H9 (cell line): ENCODE measurements around the gene ARL8A. TPM values are rescaled to one million over a fixed set of nuclear protein-coding genes. Genes with fewer than 3 reads are reported as not detected.
A peak's percentile ranks its signal among the peaks of the same experiment; 100 is the strongest.

Experiments used
- DNase-seq: peaks from one replicate; pipeline ENCODE4 v3.0.0-alpha.2; 2017
- H2AFZ ChIP-seq: one replicate; pipeline ENCODE4 v1.6.1; 2013; ENCODE audit warnings: mild to moderate bottlenecking, low read length, control low read depth, moderate library complexity
- H2AK5ac ChIP-seq: 2 replicates; pipeline ENCODE4 v1.6.1; 2013; ENCODE audit warnings: low read length, control low read depth, mixed read lengths; ENCODE audit not compliant: insufficient read length
- H2BK120ac ChIP-seq: one replicate; pipeline ENCODE4 v1.6.1; 2013; ENCODE audit warnings: low read depth, mild to moderate bottlenecking, low read length, control low read depth, inconsistent platforms; ENCODE audit not compliant: poor library complexity, severe bottlenecking
- H2BK12ac ChIP-seq: 2 replicates; pipeline ENCODE4 v1.6.1; 2013; ENCODE audit warnings: low read length, control low read depth, mixed read lengths, low read depth; ENCODE audit not compliant: insufficient read length
- H2BK15ac ChIP-seq: 2 replicates; pipeline ENCODE4 v1.6.1; 2013; ENCODE audit warnings: low read depth, low read length, control low read depth
- H2BK20ac ChIP-seq: one replicate; pipeline ENCODE4 v1.6.1; 2013; ENCODE audit warnings: low read depth, mild to moderate bottlenecking, low read length, control low read depth, inconsistent platforms; ENCODE audit not compliant: poor library complexity, severe bottlenecking
- H2BK5ac ChIP-seq: 2 replicates; pipeline ENCODE4 v1.6.1; 2013; ENCODE audit warnings: low read length, control low read depth, mixed read lengths; ENCODE audit not compliant: insufficient read length
- H3K14ac ChIP-seq: 2 replicates; pipeline ENCODE4 v1.6.1; 2013; ENCODE audit warnings: low read length, control low read depth; ENCODE audit not compliant: insufficient read depth
- H3K18ac ChIP-seq: 2 replicates; pipeline ENCODE4 v1.6.1; 2013; ENCODE audit warnings: low read depth, mild to moderate bottlenecking, mixed read lengths, low read length, control low read depth; ENCODE audit not compliant: insufficient read length
- H3K23ac ChIP-seq: 2 replicates; pipeline ENCODE4 v1.6.1; 2013; ENCODE audit warnings: low read length, control low read depth, mixed read lengths, low read depth; ENCODE audit not compliant: insufficient read length
- H3K23me2 ChIP-seq: 2 replicates; pipeline ENCODE4 v1.6.1; 2013; ENCODE audit warnings: low read depth, mild to moderate bottlenecking, mixed read lengths, low read length, control low read depth; ENCODE audit not compliant: insufficient read length, poor library complexity, severe bottlenecking
- H3K27ac ChIP-seq: 2 replicates; pipeline ENCODE4 v1.5.1; 2013; ENCODE audit warnings: low read length, control low read depth, mixed read lengths, low read depth; ENCODE audit not compliant: insufficient read length
- H3K27me3 ChIP-seq: 2 replicates; pipeline ENCODE4 v1.6.1; 2013; ENCODE audit warnings: low read length, control low read depth, inconsistent platforms; ENCODE audit not compliant: insufficient read depth
- H3K4ac ChIP-seq: 2 replicates; pipeline ENCODE4 v1.6.1; 2013; ENCODE audit warnings: low read depth, mild to moderate bottlenecking, control low read depth, inconsistent platforms, low read length, moderate library complexity
- H3K4me1 ChIP-seq: 2 replicates; pipeline ENCODE4 v1.6.1; 2013; ENCODE audit warnings: low read length, control low read depth, inconsistent platforms; ENCODE audit not compliant: insufficient read depth
- H3K4me2 ChIP-seq: 2 replicates; pipeline ENCODE4 v1.6.1; 2013; ENCODE audit warnings: low read length, control low read depth, mixed read lengths; ENCODE audit not compliant: insufficient read length, insufficient read depth
- H3K56ac ChIP-seq: 2 replicates; pipeline ENCODE4 v1.6.1; 2013; ENCODE audit warnings: low read depth, mild to moderate bottlenecking, mixed read lengths, low read length, control low read depth; ENCODE audit not compliant: insufficient read length
- H3K79me1 ChIP-seq: 2 replicates; pipeline ENCODE4 v1.6.1; 2013; ENCODE audit warnings: low read depth, mild to moderate bottlenecking, moderate library complexity, low read length, control low read depth, inconsistent platforms; ENCODE audit not compliant: insufficient read depth, poor library complexity, severe bottlenecking
- H3K79me2 ChIP-seq: 2 replicates; pipeline ENCODE4 v1.6.1; 2013; ENCODE audit warnings: low read length, control low read depth, inconsistent platforms; ENCODE audit not compliant: insufficient read depth
- H3K9ac ChIP-seq: 2 replicates; pipeline ENCODE4 v1.6.1; 2013; ENCODE audit warnings: low read length, control low read depth, mixed read lengths; ENCODE audit not compliant: insufficient read length; ENCODE audit errors: extremely low read depth
- H3K9me3 ChIP-seq: one replicate; pipeline ENCODE4 v1.6.1; 2013; ENCODE audit warnings: low read depth, low read length, inconsistent platforms; ENCODE audit not compliant: control insufficient read depth
- H3T11ph ChIP-seq: one replicate; pipeline ENCODE4 v1.6.1; 2013; ENCODE audit warnings: mild to moderate bottlenecking, low read length, control low read depth, inconsistent platforms
- H4K20me1 ChIP-seq: one replicate; pipeline ENCODE4 v1.6.1; 2013; ENCODE audit not compliant: control insufficient read depth, insufficient read length, insufficient read depth
- H4K5ac ChIP-seq: 2 replicates; pipeline ENCODE4 v1.6.1; 2013; ENCODE audit warnings: low read depth, mild to moderate bottlenecking, mixed read lengths, low read length, control low read depth; ENCODE audit not compliant: insufficient read length
- H4K8ac ChIP-seq: replicated peaks from 2 replicates; pipeline ENCODE4 v1.6.1; 2013; ENCODE audit warnings: low read length, control low read depth, mixed read lengths, low read depth; ENCODE audit not compliant: insufficient read length
- H4K91ac ChIP-seq: 2 replicates; pipeline ENCODE4 v1.6.1; 2013; ENCODE audit warnings: low read depth, mild to moderate bottlenecking, moderate library complexity, mixed read lengths, low read length, control low read depth; ENCODE audit not compliant: insufficient read length
- H3K27ac Mint-ChIP-seq, 3 experiments: 2 replicates in 2 of 3; 3 replicates in 1 of 3; pipeline ENCODE4 v1.8.0; 2020 to 2021; ENCODE audit warnings: mixed read lengths in 3 of 3, mild to moderate bottlenecking in 1 of 3, moderate library complexity in 1 of 3
- H3K27me3 Mint-ChIP-seq: 2 replicates; pipeline ENCODE4 v1.8.0; 2021; ENCODE audit warnings: low read depth, mild to moderate bottlenecking, moderate library complexity, mixed read lengths
- H3K36me3 Mint-ChIP-seq, 3 experiments: 2 replicates in 2 of 3; 3 replicates in 1 of 3; pipeline ENCODE4 v1.8.0; 2020 to 2021; ENCODE audit warnings: low read depth in 3 of 3, mixed read lengths in 3 of 3; ENCODE audit not compliant: insufficient read depth in 1 of 3
- H3K4me1 Mint-ChIP-seq, 2 experiments: 2 replicates each; pipeline ENCODE4 v1.8.0; 2020; ENCODE audit warnings: mixed read lengths in 2 of 2
- H3K4me3 Mint-ChIP-seq, 2 experiments: 2 replicates in 1 of 2; 3 replicates in 1 of 2; pipeline ENCODE4 v1.8.0; 2020 to 2021; ENCODE audit warnings: mild to moderate bottlenecking in 2 of 2, mixed read lengths in 2 of 2, moderate library complexity in 1 of 2
- H3K9me3 Mint-ChIP-seq, 2 experiments: 2 replicates in 1 of 2; 3 replicates in 1 of 2; pipeline ENCODE4 v1.8.0; 2020; ENCODE audit warnings: mild to moderate bottlenecking in 2 of 2, mixed read lengths in 2 of 2, moderate library complexity in 1 of 2
- WGBS: extraction: QIAGEN DNeasy Blood & Tissue Kit; methylation state at CpG from one replicate; pipeline ENCODE4 v1.1.7; 2013; ENCODE audit warnings: missing lambda C conversion rate, low lambda C conversion rate, mixed read lengths; ENCODE audit not compliant: insufficient read length; ENCODE audit errors: extremely low coverage; 5-methylcytosine and 5-hydroxymethylcytosine counted together
- total RNA-seq: library from RNA; stranded (reverse); gene quantifications from 2 replicates; pipeline ENCODE4 v1.2.1, GENCODE V29; 2021
- TF ChIP-seq, protein P1 (sequence below): fragments of 200-600 bp; sonication (generic); conservative IDR thresholded peaks from 3 replicates; pipeline ENCODE4 v1.8.0; 2021; ENCODE audit warnings: antibody characterized with exemption, mild to moderate bottlenecking

Gene ARL8A
- total RNA-seq, 1 experiment from 2014 or later, result 67.2 TPM

DNA sequence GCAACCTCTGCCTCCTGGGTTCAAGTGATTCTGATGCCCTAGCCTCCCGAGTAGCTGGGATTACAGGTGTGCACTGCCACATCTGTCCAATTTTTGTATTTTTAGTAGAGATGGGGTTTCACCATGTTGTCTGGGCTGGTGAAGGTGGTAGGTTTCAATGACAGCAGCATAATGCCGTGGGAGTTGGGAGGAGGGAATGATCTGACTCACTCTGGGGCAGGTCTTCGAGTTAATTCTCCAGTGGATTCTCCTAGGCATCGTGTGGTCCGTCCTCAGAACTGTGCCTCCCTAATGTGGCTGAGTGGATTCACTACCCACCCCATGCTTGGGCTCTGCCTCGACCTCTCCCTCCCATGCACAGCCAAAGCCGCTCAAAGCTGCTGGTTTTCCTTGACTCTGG is 23.5 kb downstream of the ARL8A start:
- H3K27ac ChIP-seq, result no peak overlapping the region
- no peak for DNase-seq
- no peak overlapping the region for H3K18ac ChIP-seq
- H2AFZ ChIP-seq, result no peak overlapping the region
- no peaks in the 10 kb centered on the region for H3K36me3 Mint-ChIP-seq
- no peaks in the 10 kb centered on the region for H3K23me2 ChIP-seq
- H4K5ac ChIP-seq, result no peak overlapping the region
- no peaks in the 10 kb centered on the region for H3K79me2 ChIP-seq
- H3K9ac ChIP-seq, result no peak overlapping the region
- H3K4me1 Mint-ChIP-seq, result peaks cover 13 to 14% of the 10 kb centered on the region in 2 experiments
- H4K8ac ChIP-seq, result no peak overlapping the region
- no peak overlapping the region; the same call in 1 of the 2 replicates for H3K14ac ChIP-seq
- H2BK5ac ChIP-seq, result no peak overlapping the region
- no peaks in the 10 kb centered on the region for H3K9me3 ChIP-seq
- H3K79me1 ChIP-seq, result no peaks in the 10 kb centered on the region
- no peak overlapping the region for H3K4me2 ChIP-seq
- peaks cover 5% of the 10 kb centered on the region for H3K27me3 Mint-ChIP-seq
- H3K27me3 ChIP-seq, result no peaks in the 10 kb centered on the region
- H3K23ac ChIP-seq, result no peak overlapping the region
- H4K20me1 ChIP-seq, result no peaks in the 10 kb centered on the region
- TF ChIP-seq, protein P1, sequence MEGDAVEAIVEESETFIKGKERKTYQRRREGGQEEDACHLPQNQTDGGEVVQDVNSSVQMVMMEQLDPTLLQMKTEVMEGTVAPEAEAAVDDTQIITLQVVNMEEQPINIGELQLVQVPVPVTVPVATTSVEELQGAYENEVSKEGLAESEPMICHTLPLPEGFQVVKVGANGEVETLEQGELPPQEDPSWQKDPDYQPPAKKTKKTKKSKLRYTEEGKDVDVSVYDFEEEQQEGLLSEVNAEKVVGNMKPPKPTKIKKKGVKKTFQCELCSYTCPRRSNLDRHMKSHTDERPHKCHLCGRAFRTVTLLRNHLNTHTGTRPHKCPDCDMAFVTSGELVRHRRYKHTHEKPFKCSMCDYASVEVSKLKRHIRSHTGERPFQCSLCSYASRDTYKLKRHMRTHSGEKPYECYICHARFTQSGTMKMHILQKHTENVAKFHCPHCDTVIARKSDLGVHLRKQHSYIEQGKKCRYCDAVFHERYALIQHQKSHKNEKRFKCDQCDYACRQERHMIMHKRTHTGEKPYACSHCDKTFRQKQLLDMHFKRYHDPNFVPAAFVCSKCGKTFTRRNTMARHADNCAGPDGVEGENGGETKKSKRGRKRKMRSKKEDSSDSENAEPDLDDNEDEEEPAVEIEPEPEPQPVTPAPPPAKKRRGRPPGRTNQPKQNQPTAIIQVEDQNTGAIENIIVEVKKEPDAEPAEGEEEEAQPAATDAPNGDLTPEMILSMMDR, result no peak
- H3K56ac ChIP-seq, result no peak overlapping the region
- no peak overlapping the region for H2BK20ac ChIP-seq
- H2BK15ac ChIP-seq, result no peak overlapping the region
- H3T11ph ChIP-seq, result no peak overlapping the region
- H3K4me1 ChIP-seq, result 0 out of 2 replicates have a peak, but pooled peaks cover 2% of the 10 kb centered on the region
- no peak overlapping the region; a peak in 1 of 5 replicates for H3K4me3 Mint-ChIP-seq
- peak overlapping the region in 2 of 3 experiments; percentile 24 to 70; a peak in 2 of 7 replicates for H3K27ac Mint-ChIP-seq
- no peaks in the 10 kb centered on the region for H3K9me3 Mint-ChIP-seq
- H4K91ac ChIP-seq, result no peak overlapping the region
- H2BK12ac ChIP-seq, result no peak overlapping the region
- H2AK5ac ChIP-seq, result no peak overlapping the region
- H2BK120ac ChIP-seq, result no peak overlapping the region
- H3K4ac ChIP-seq, result no peak overlapping the region
- no CpG with 5 or more reads among the region's 7 CpGs for WGBS
